GM19025 (cell line): ENCODE results near the gene EXD3.

Experiments
- ATAC-seq: cut with Tn5 transposase; IDR thresholded peaks from one replicate; pipeline ENCODE4 v1.9.1; 2021; ENCODE audit warnings: mild to moderate bottlenecking, low read depth, moderate library complexity; ENCODE audit not compliant: unreplicated experiment

The EXD3 gene

DNA sequence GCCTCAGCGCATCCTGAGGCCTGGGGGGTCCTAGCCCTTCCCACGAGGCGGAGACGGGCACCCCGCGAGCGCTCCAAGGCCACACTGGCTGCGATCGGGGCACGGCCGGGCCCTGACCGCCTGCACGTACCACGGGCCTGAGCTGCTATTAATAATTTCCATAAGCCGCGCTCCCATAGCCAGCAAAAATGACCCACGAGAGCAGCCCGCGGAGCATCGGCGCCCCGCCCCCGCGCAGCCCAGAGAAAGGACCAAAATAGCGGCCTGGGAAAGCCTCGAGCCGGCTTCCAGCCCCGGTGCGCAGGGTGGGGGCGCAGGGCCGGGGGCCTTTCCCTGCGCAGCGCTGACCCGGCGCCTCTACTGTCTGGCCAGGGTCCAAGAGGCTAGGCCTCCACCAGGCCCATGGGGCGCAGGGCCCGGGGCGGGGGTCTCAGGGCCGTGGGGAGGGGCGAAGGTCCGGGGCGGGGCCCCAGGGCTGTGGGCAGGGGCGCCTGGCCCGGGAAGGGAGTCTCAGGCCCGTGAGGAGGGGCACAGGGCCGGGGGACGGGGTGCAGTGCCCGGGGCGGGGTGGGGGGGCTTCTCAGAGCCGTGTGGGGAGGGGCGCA is 54.4 kb downstream of the EXD3 start:
- ATAC-seq = no peak

GRCh38 chr9:137367506-137368430 is 55.2 kb downstream of the EXD3 start:
- no peak for ATAC-seq

- no peak for ATAC-seq
These were observed 56.0 kb downstream of the EXD3 start for GRCh38 chr9:137366891-137367381.

GRCh38 chr9:137366445-137366810 is 56.5 kb downstream of the EXD3 start:
- ATAC-seq = no peak

- no peak for ATAC-seq
These were observed 57.2 kb downstream of the EXD3 start for GRCh38 chr9:137365552-137366444.

- no peak for ATAC-seq
These were observed 57.9 kb downstream of the EXD3 start for GRCh38 chr9:137365056-137365455.

DNA sequence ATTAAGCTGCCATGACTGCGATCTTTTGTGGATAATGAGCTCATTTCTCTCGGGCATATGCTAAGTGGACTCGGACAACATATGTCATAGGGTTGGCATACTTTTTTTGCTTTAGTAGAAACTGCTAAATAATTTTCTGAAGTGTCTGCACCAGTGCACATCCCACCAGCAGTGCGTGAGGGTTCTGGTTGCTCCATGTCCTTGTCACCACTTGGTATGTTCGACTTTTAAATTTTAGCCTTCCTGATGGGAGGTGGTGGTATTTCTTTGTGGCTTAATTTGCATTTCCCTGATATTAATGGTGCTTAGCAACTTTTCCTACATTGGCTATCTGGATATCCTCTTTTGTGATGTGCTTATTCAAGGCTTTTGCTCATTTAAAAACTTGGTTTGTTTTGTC is 63.1 kb downstream of the EXD3 start:
- no peak for ATAC-seq

- ATAC-seq = no peak
These were observed 64.8 kb downstream of the EXD3 start for GRCh38 chr9:137358126-137358525.

- no peak for ATAC-seq
These were observed 65.8 kb downstream of the EXD3 start for GRCh38 chr9:137357166-137357565.

DNA sequence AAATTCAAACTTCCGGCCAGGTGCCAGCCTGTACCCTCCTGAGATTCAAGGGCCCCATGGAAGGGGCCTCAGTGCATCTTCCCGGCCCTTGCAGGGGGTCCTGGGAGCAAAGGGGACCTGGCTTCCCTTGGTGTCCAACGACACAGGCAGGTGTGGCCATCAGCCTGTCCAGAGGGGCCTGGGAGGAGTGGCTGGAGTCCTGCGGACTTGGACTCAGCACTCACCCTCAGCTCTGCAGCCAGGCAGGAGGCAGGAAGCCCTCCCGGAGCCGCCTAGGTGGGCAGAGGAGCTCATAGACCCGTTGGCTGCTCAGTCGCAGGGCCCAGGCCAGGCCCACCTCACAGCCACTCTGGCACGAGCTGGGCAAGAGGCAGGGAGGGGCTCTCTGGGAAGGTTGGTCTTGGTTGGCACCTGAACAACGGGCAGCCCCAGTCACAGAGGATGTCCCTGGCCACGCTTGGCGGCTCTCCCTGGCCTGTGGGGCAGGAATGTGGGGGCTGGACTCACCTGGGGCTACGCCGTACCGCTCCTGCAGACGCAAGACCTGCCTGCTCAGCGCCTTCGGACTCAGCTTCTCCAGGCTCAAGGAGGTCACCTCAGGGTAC is 67.1 kb downstream of the EXD3 start:
- no peak for ATAC-seq

- no peak for ATAC-seq
These were observed 67.9 kb downstream of the EXD3 start for GRCh38 chr9:137354845-137355760.

GRCh38 chr9:137354153-137354844 is 68.7 kb downstream of the EXD3 start:
- no peak for ATAC-seq

- ATAC-seq = no peak
These were observed 69.5 kb downstream of the EXD3 start for GRCh38 chr9:137353223-137354152.

- no peak for ATAC-seq
These were observed 70.3 kb downstream of the EXD3 start for GRCh38 chr9:137352511-137353222.

DNA sequence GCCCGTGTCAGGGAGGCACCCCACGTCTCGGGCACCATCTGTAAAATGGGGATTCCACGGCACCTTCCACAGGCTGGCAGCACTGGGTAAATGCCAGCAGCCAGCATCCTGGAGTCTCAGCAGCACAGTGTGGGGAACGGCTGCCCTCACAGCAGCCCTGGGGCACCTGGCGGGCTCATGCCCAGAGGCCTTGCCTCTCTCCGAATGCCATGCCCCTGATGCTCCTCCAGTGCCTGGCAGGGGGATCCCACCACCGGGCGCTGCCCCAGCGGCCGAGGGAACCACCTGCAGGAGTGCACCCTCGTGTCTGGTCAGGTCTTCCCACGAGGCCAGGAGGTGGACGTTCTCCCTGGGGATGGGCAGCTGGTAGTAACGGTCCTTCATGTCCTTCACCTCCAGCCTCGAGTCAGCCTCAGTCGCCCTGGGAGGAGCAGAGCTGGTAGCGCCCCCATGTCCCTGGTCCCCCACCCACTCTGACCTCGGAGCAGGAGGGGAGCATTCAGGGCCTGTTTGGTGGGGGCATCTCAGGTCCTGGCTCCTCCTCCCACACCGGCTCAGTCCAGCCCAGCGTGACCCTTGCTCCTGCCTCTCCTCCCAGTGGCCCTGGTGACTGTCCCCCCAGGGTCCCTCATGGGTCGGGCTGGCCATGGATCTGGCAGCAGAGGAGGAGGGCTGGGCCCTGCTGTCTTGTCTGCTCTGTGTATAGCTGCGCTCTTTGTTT is 71.0 kb downstream of the EXD3 start:
- no peak for ATAC-seq
